ENCODE results near the gene MTUS2. TPM values are rescaled to one million over a fixed set of nuclear protein-coding genes. Genes with fewer than 3 reads are reported as not detected.
A peak's percentile ranks its signal among the peaks of the same experiment; 100 is the strongest.

The MTUS2 gene
- total and polyA plus RNA-seq, 2 donors (not counting 1 experiment from before 2014, with no cell fraction given), result 0.06 TPM; not detected in 1

DNA sequence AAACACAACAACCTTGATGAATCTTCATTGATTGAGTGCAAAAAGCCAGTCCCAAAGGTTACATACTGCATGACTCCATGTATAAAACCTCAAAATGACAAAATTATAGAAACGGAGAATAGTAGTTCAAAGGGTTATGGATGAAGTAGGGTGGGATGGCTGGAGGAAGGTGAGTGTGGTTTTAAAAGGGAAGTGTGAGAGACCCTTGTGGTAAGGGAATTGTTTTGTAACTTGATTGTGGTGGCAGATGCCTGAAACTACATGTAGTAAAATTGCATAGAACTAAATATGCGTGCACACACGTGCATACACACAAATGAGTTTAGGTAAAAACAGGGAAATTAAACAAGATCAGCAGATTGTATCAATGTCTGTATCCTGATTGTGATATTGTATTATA lies 340.7 kb downstream of the MTUS2 start:
- no peaks in the 10 kb centered on the region for H3K79me2 ChIP-seq (ENCODE audit: control insufficient read depth, insufficient read depth, low read length)
- H4K20me1 ChIP-seq (ENCODE audit: control insufficient read depth, extremely low read depth, insufficient read depth, low read length), result no peaks in the 10 kb centered on the region
- no peak overlapping the region for H3K4me2 ChIP-seq (ENCODE audit: extremely low read depth, insufficient read depth, low read length)
- H3K9ac ChIP-seq (ENCODE audit: insufficient read depth, low read length), result no peak overlapping the region
- no peak overlapping the region for H3K27ac ChIP-seq (ENCODE audit: insufficient read depth, low read length)
- H3K4me1 ChIP-seq (ENCODE audit: control insufficient read depth, extremely low read depth, insufficient read depth, low read length), result no peaks in the 10 kb centered on the region
- TF ChIP-seq, protein P1, sequence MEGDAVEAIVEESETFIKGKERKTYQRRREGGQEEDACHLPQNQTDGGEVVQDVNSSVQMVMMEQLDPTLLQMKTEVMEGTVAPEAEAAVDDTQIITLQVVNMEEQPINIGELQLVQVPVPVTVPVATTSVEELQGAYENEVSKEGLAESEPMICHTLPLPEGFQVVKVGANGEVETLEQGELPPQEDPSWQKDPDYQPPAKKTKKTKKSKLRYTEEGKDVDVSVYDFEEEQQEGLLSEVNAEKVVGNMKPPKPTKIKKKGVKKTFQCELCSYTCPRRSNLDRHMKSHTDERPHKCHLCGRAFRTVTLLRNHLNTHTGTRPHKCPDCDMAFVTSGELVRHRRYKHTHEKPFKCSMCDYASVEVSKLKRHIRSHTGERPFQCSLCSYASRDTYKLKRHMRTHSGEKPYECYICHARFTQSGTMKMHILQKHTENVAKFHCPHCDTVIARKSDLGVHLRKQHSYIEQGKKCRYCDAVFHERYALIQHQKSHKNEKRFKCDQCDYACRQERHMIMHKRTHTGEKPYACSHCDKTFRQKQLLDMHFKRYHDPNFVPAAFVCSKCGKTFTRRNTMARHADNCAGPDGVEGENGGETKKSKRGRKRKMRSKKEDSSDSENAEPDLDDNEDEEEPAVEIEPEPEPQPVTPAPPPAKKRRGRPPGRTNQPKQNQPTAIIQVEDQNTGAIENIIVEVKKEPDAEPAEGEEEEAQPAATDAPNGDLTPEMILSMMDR (conservative IDR thresholded peaks at IDR 0.05 in 1 of 2, IDR thresholded peaks at IDR 0.05 in 1 of 2; ENCODE audit: low read depth in 1 of 2, low read length in 2 of 2), result no peak
- TF ChIP-seq EZH2 (IDR thresholded peaks at IDR 0.05; ENCODE audit: low read length, missing control alignments), result no peak
- no peaks in the 10 kb centered on the region for H3K36me3 ChIP-seq (ENCODE audit: control insufficient read depth, insufficient read depth, low read length)
- no peak for DNase-seq (ENCODE audit: low read depth in 2 of 2)
- no peaks in the 10 kb centered on the region for H3K27me3 ChIP-seq (ENCODE audit: control insufficient read depth, insufficient read depth, low read length)
- no peak overlapping the region for H3K4me3 ChIP-seq (replicated peaks in 1 of 4; ENCODE audit: control extremely low read depth in 1 of 4, insufficient read depth in 1 of 4, low read depth in 3 of 4, low read length in 4 of 4)
- no peaks in the 10 kb centered on the region for H3K9me3 ChIP-seq (ENCODE audit: control insufficient read depth, insufficient read depth, low read depth, low read length)
- no peak overlapping the region for H2AFZ ChIP-seq (ENCODE audit: low read length)

DNA sequence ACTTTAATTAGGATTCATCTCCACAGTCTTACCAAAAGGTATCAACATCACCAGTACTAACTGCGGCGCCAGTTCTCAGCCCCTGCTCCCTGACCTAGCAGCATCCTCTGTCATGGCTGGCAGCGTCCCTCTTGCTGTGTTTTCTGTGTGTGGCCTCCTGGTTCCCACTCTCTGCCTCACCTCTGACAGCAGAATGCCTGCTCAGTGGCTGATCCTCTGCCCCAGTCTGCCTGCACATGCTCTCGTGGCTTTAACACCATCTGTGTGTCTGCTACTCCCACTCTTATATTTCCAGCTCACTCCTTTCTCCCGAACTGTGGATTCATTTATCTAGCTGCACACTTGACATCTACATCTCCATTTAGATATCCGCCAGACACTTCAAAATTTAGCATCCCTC lies 341.5 kb downstream of the MTUS2 start:
- TF ChIP-seq, protein P1 (conservative IDR thresholded peaks at IDR 0.05 in 1 of 2, IDR thresholded peaks at IDR 0.05 in 1 of 2; ENCODE audit: low read depth in 1 of 2, low read length in 2 of 2), result no peak
- TF ChIP-seq EZH2 (IDR thresholded peaks at IDR 0.05; ENCODE audit: low read length, missing control alignments), result no peak
- Histone ChIP-seq H3K4me2 (ENCODE audit: extremely low read depth, insufficient read depth, low read length) (no peak overlapping the region), H2AFZ (ENCODE audit: low read length) (no peak overlapping the region), H3K79me2 (ENCODE audit: control insufficient read depth, insufficient read depth, low read length) (no peaks in the 10 kb centered on the region), H3K4me3 (replicated peaks in 1 of 4; ENCODE audit: control extremely low read depth in 1 of 4, insufficient read depth in 1 of 4, low read depth in 3 of 4, low read length in 4 of 4) (no peak overlapping the region), H3K9ac (ENCODE audit: insufficient read depth, low read length) (no peak overlapping the region), H3K27me3 (ENCODE audit: control insufficient read depth, insufficient read depth, low read length) (no peaks in the 10 kb centered on the region), H4K20me1 (ENCODE audit: control insufficient read depth, extremely low read depth, insufficient read depth, low read length) (no peaks in the 10 kb centered on the region), H3K27ac (ENCODE audit: insufficient read depth, low read length) (no peak overlapping the region), H3K9me3 (ENCODE audit: control insufficient read depth, insufficient read depth, low read depth, low read length) (no peaks in the 10 kb centered on the region), H3K4me1 (ENCODE audit: control insufficient read depth, extremely low read depth, insufficient read depth, low read length) (no peaks in the 10 kb centered on the region), H3K36me3 (ENCODE audit: control insufficient read depth, insufficient read depth, low read length) (no peaks in the 10 kb centered on the region)
- no peak for DNase-seq (ENCODE audit: low read depth in 2 of 2)

DNA sequence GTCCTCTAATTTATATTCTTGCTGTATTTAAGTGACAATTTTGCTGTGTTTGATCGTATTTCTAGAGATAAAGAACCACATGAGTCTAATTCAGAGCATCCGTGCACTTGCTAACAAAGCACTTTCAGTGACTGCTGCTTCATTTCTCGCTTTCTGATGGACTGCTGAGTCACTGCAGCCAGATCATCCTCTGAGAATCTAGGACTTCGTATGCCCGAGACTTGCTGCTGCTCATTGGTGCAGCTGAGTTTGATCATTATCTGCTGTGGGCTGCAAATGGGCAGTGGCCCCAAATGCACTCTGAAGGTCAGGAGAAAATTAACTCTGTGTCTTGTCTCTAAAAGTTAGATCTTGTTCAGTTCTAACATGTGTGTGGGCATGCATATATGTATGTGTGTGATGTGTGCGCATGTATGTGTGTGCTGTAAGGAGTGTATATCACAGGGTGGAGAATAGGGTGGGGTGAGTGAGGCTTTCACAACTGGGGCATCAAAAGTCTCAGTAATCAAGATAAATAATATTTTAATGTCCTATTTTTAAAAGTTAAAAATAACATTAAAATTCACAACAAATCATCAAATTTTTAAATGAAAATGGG lies 342.6 kb downstream of the MTUS2 start:
- Histone ChIP-seq H3K4me3 (replicated peaks in 1 of 4; ENCODE audit: control extremely low read depth in 1 of 4, insufficient read depth in 1 of 4, low read depth in 3 of 4, low read length in 4 of 4) (no peak overlapping the region), H3K36me3 (ENCODE audit: control insufficient read depth, insufficient read depth, low read length) (no peaks in the 10 kb centered on the region), H2AFZ (ENCODE audit: low read length) (no peak overlapping the region), H4K20me1 (ENCODE audit: control insufficient read depth, extremely low read depth, insufficient read depth, low read length) (no peaks in the 10 kb centered on the region), H3K9me3 (ENCODE audit: control insufficient read depth, insufficient read depth, low read depth, low read length) (no peaks in the 10 kb centered on the region), H3K4me2 (ENCODE audit: extremely low read depth, insufficient read depth, low read length) (no peak overlapping the region), H3K79me2 (ENCODE audit: control insufficient read depth, insufficient read depth, low read length) (no peaks in the 10 kb centered on the region), H3K9ac (ENCODE audit: insufficient read depth, low read length) (no peak overlapping the region), H3K27ac (ENCODE audit: insufficient read depth, low read length) (no peak overlapping the region), H3K27me3 (ENCODE audit: control insufficient read depth, insufficient read depth, low read length) (no peaks in the 10 kb centered on the region), H3K4me1 (ENCODE audit: control insufficient read depth, extremely low read depth, insufficient read depth, low read length) (no peaks in the 10 kb centered on the region)
- peak; percentile 7 to 41 for DNase-seq (ENCODE audit: low read depth in 2 of 2)
- TF ChIP-seq, protein P1 (conservative IDR thresholded peaks at IDR 0.05 in 1 of 2, IDR thresholded peaks at IDR 0.05 in 1 of 2; ENCODE audit: low read depth in 1 of 2, low read length in 2 of 2), result no peak
- TF ChIP-seq EZH2 (IDR thresholded peaks at IDR 0.05; ENCODE audit: low read length, missing control alignments), result no peak
